22Rv1 (cell line): ENCODE results near the gene COX4I1.

Source experiments
- CTCF ChIP-seq: fragments of 450-650 bp; IDR thresholded peaks from 2 replicates; pipeline ENCODE4 v1.5.1; 2017; ENCODE audit warnings: mild to moderate bottlenecking
- ZFX ChIP-seq: fragments of 450-650 bp; IDR thresholded peaks from 2 replicates; pipeline ENCODE4 v1.6.1; 2017; ENCODE audit warnings: antibody characterized with exemption, borderline replicate concordance

GRCh38 chr16:85759136-85759535 lies 40.4 kb upstream of the COX4I1 start:
- TF ChIP-seq CTCF (no peak), ZFX (no peak)
